HEK293 (cell line): ENCODE data around the gene ARHGAP26.

Experiments
- GLI4 ChIP-seq: fragments of 450-650 bp; formaldehyde crosslinking; IDR thresholded peaks from 2 replicates; pipeline ENCODE4 v1.5.1; 2016; ENCODE audit warnings: missing biosample characterization, missing genetic modification characterization
- TCF7L2 ChIP-seq: IDR thresholded peaks from 2 replicates; pipeline ENCODE4 v1.6.1; 2011; ENCODE audit warnings: low read depth, mild to moderate bottlenecking, inconsistent platforms, low read length, moderate library complexity, borderline replicate concordance
- ZBTB7A ChIP-seq: fragments of 450-650 bp; formaldehyde crosslinking; IDR thresholded peaks from 2 replicates; pipeline ENCODE4 v1.5.1; 2016; ENCODE audit warnings: low read depth, missing biosample characterization, missing genetic modification characterization
- TF ChIP-seq, protein P1 (sequence below): fragments of 450-650 bp; formaldehyde crosslinking; IDR thresholded peaks from 2 replicates; pipeline ENCODE4 v1.5.1; 2016; ENCODE audit warnings: missing biosample characterization, missing genetic modification characterization, borderline replicate concordance
- TF ChIP-seq, protein P2 (sequence below): fragments of 450-650 bp; formaldehyde crosslinking; IDR thresholded peaks from 2 replicates; pipeline ENCODE4 v1.5.1; 2016; ENCODE audit warnings: missing biosample characterization, missing genetic modification characterization
- TF ChIP-seq, protein P3 (sequence below): fragments of 450-650 bp; formaldehyde crosslinking; IDR thresholded peaks from 2 replicates; pipeline ENCODE4 v1.5.1; 2016; ENCODE audit warnings: missing biosample characterization, missing genetic modification characterization

DNA sequence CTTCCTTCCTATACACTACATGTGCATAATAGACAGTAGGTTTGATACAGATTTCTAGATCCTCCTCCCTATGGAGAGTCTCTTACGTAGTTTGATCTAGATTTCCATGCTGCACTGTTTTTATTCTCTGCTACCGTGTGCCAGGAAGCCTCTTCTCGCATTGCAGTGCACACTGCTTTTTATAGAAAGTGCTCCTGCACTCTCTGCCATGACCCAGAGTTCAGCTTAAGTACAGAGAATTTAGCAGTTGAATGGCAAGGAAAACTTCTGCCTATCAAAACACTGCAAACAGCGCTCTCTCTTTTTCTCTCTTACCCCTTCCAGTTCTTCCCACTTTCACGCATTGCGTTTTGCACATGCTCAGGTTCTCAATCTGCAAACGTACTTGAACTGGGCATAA is 187.4 kb downstream of the ARHGAP26 start:
- TF ChIP-seq, protein P1, sequence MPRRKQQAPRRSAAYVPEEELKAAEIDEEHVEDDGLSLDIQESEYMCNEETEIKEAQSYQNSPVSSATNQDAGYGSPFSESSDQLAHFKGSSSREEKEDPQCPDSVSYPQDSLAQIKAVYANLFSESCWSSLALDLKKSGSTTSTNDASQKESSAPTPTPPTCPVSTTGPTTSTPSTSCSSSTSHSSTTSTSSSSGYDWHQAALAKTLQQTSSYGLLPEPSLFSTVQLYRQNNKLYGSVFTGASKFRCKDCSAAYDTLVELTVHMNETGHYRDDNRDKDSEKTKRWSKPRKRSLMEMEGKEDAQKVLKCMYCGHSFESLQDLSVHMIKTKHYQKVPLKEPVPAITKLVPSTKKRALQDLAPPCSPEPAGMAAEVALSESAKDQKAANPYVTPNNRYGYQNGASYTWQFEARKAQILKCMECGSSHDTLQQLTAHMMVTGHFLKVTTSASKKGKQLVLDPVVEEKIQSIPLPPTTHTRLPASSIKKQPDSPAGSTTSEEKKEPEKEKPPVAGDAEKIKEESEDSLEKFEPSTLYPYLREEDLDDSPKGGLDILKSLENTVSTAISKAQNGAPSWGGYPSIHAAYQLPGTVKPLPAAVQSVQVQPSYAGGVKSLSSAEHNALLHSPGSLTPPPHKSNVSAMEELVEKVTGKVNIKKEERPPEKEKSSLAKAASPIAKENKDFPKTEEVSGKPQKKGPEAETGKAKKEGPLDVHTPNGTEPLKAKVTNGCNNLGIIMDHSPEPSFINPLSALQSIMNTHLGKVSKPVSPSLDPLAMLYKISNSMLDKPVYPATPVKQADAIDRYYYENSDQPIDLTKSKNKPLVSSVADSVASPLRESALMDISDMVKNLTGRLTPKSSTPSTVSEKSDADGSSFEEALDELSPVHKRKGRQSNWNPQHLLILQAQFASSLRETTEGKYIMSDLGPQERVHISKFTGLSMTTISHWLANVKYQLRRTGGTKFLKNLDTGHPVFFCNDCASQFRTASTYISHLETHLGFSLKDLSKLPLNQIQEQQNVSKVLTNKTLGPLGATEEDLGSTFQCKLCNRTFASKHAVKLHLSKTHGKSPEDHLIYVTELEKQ (tag by site-specific recombination): no peak
- no peak for TF ChIP-seq ZBTB7A (tag by site-specific recombination)
- TF ChIP-seq GLI4: no peak
- TF ChIP-seq, protein P2, sequence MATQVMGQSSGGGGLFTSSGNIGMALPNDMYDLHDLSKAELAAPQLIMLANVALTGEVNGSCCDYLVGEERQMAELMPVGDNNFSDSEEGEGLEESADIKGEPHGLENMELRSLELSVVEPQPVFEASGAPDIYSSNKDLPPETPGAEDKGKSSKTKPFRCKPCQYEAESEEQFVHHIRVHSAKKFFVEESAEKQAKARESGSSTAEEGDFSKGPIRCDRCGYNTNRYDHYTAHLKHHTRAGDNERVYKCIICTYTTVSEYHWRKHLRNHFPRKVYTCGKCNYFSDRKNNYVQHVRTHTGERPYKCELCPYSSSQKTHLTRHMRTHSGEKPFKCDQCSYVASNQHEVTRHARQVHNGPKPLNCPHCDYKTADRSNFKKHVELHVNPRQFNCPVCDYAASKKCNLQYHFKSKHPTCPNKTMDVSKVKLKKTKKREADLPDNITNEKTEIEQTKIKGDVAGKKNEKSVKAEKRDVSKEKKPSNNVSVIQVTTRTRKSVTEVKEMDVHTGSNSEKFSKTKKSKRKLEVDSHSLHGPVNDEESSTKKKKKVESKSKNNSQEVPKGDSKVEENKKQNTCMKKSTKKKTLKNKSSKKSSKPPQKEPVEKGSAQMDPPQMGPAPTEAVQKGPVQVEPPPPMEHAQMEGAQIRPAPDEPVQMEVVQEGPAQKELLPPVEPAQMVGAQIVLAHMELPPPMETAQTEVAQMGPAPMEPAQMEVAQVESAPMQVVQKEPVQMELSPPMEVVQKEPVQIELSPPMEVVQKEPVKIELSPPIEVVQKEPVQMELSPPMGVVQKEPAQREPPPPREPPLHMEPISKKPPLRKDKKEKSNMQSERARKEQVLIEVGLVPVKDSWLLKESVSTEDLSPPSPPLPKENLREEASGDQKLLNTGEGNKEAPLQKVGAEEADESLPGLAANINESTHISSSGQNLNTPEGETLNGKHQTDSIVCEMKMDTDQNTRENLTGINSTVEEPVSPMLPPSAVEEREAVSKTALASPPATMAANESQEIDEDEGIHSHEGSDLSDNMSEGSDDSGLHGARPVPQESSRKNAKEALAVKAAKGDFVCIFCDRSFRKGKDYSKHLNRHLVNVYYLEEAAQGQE: no peak
- TF ChIP-seq, protein P3, sequence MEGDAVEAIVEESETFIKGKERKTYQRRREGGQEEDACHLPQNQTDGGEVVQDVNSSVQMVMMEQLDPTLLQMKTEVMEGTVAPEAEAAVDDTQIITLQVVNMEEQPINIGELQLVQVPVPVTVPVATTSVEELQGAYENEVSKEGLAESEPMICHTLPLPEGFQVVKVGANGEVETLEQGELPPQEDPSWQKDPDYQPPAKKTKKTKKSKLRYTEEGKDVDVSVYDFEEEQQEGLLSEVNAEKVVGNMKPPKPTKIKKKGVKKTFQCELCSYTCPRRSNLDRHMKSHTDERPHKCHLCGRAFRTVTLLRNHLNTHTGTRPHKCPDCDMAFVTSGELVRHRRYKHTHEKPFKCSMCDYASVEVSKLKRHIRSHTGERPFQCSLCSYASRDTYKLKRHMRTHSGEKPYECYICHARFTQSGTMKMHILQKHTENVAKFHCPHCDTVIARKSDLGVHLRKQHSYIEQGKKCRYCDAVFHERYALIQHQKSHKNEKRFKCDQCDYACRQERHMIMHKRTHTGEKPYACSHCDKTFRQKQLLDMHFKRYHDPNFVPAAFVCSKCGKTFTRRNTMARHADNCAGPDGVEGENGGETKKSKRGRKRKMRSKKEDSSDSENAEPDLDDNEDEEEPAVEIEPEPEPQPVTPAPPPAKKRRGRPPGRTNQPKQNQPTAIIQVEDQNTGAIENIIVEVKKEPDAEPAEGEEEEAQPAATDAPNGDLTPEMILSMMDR (tag by site-specific recombination): no peak
- no peak for TF ChIP-seq TCF7L2
